GM12801 (cell line): ENCODE measurements around the gene GZMB.

Experiments used
- CTCF ChIP-seq: IDR thresholded peaks from one replicate; pipeline ENCODE4 v1.5.1; 2011; ENCODE audit warnings: control low read depth; ENCODE audit not compliant: insufficient read length; ENCODE audit errors: extremely low read depth

GZMB gene

GRCh38 chr14:24659916-24660570 lies 26.1 kb upstream of the GZMB start:
- TF ChIP-seq CTCF, result no peak

- no peak for TF ChIP-seq CTCF
Measured at GRCh38 chr14:24639905-24640304, 5.9 kb upstream of the GZMB start.

- TF ChIP-seq CTCF, result no peak
Measured at GRCh38 chr14:24639270-24639669, 5.3 kb upstream of the GZMB start.

- no peak for TF ChIP-seq CTCF
Measured at GRCh38 chr14:24633353-24633752, 637 bp downstream of the GZMB start.

GRCh38 chr14:24632761-24633160 lies 1.2 kb downstream of the GZMB start:
- TF ChIP-seq CTCF, result no peak

- TF ChIP-seq CTCF, result no peak
Measured at GRCh38 chr14:24632336-24632735, 1.7 kb downstream of the GZMB start.

- TF ChIP-seq CTCF, result no peak
Measured at GRCh38 chr14:24631749-24632335, 2.1 kb downstream of the GZMB start.
